ENCODE results near the gene SERPINA1.

GRCh38 chr14:94364964-94365363 lies 23.4 kb downstream of the SERPINA1 start:
- TF ChIP-seq, protein P1, sequence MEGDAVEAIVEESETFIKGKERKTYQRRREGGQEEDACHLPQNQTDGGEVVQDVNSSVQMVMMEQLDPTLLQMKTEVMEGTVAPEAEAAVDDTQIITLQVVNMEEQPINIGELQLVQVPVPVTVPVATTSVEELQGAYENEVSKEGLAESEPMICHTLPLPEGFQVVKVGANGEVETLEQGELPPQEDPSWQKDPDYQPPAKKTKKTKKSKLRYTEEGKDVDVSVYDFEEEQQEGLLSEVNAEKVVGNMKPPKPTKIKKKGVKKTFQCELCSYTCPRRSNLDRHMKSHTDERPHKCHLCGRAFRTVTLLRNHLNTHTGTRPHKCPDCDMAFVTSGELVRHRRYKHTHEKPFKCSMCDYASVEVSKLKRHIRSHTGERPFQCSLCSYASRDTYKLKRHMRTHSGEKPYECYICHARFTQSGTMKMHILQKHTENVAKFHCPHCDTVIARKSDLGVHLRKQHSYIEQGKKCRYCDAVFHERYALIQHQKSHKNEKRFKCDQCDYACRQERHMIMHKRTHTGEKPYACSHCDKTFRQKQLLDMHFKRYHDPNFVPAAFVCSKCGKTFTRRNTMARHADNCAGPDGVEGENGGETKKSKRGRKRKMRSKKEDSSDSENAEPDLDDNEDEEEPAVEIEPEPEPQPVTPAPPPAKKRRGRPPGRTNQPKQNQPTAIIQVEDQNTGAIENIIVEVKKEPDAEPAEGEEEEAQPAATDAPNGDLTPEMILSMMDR (conservative IDR thresholded peaks at IDR 0.05 in 1 of 2, IDR thresholded peaks at IDR 0.05 in 1 of 2; ENCODE audit: extremely low read depth in 1 of 2, insufficient read depth in 1 of 2, low read depth in 1 of 2, low read length in 2 of 2) = no peak
- no peak for TF ChIP-seq EZH2 (IDR thresholded peaks at IDR 0.05; ENCODE audit: borderline replicate concordance, low read length)
